Stimulated activated naive CD4-positive, alpha-beta T cell (primary cell): ENCODE results near the gene CD2AP.
A peak's percentile ranks its signal among the peaks of the same experiment; 100 is the strongest.
"Not testable (repeated sequence)": the region's sequence is repeated elsewhere in the genome, so short reads cannot be mapped to it uniquely, and the experiment has no call there.

Experiments
- DNase-seq, 6 experiments: peaks; one replicate each; lab custom pipeline; 2025; lab: John Stamatoyannopoulos, UW

Gene CD2AP, protein sequence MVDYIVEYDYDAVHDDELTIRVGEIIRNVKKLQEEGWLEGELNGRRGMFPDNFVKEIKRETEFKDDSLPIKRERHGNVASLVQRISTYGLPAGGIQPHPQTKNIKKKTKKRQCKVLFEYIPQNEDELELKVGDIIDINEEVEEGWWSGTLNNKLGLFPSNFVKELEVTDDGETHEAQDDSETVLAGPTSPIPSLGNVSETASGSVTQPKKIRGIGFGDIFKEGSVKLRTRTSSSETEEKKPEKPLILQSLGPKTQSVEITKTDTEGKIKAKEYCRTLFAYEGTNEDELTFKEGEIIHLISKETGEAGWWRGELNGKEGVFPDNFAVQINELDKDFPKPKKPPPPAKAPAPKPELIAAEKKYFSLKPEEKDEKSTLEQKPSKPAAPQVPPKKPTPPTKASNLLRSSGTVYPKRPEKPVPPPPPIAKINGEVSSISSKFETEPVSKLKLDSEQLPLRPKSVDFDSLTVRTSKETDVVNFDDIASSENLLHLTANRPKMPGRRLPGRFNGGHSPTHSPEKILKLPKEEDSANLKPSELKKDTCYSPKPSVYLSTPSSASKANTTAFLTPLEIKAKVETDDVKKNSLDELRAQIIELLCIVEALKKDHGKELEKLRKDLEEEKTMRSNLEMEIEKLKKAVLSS

DNA sequence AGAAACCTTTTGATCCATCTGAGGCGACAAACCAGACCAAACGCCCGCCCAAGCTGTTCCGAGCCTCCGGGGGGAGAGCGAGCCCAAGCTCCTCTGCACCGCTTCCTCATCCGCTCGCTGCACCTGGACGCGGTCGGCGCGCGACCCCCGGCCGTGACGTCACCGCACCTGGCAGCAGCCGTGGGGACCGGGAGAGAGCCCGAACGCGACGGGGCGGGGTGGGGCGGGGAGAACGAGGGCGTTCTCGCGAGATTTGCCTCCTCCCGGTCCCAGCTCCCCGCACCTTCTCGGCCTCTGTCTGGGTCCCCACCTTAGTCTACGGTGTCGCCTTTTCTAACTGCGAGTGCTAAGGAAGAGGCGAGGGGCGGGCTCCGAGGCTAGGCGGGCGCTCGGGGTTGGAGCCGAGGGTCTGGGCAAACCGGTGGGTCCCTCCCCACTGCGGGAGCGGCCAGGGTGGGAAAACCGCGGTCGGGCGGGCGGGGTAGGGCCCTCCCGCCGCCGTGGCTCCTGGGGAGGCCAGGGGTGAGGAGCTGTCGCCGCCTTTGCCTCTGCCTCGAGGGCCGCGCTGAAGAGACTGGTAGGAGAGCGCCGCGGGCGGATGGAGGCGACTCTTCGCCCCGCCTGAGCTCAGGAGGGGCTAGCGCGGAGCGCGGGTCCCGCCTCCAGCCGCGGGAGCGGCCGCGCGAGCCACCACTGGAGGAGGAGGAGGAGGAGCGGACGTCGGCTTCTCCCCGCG lies at the start of gene CD2AP:
Gene CD2AP, plus strand, starts transcription at position 293 of the 736 bp plus-strand sequence. CDS start 456 bp downstream, outside the sequence.
- peak; percentile 88 to 94 (median 90) for DNase-seq

DNA sequence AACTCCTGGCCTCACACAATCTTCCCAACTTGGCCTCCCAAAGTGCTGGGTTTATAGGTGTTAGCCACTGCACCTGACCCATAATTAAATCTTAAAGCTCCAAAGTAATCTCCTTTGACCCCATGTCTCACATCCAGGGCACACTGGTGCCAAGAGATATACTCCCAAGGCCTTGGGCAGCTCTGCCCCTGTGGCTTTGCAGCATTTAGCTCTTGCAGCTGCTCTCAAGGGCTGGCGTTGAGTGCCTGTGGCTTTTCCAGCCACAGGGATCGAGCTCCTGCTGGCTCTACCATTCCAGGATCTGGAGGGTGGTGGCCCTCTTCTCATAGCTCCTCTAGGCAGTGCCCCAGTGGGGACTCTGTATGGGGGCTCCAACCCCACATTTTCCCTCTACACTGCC lies 49.3 kb upstream of the CD2AP start:
- no peak for DNase-seq

GRCh38 chr6:47428746-47429664 lies 48.6 kb upstream of the CD2AP start:
- no peak for DNase-seq

GRCh38 chr6:47434372-47435253 lies 43.0 kb upstream of the CD2AP start:
- DNase-seq = no peak

DNA sequence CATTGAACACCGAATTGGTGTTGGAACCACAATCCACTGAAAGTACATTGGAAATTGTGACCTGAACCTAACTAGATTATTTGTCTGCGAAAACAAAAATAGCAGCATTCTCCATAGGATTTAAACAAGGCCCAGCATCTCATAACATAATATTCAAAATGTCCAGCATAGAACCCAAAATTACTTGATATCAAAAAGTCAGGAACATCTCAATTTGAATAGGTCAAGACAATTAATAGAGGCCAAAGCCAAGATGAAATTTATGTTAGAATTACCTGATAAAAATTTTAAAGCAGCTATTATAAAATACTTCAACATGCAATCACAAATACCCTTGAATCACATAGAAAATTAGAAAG lies 42.4 kb upstream of the CD2AP start:
- no peak for DNase-seq

GRCh38 chr6:47437592-47437991 lies 40.0 kb upstream of the CD2AP start:
- DNase-seq = no peak

DNA sequence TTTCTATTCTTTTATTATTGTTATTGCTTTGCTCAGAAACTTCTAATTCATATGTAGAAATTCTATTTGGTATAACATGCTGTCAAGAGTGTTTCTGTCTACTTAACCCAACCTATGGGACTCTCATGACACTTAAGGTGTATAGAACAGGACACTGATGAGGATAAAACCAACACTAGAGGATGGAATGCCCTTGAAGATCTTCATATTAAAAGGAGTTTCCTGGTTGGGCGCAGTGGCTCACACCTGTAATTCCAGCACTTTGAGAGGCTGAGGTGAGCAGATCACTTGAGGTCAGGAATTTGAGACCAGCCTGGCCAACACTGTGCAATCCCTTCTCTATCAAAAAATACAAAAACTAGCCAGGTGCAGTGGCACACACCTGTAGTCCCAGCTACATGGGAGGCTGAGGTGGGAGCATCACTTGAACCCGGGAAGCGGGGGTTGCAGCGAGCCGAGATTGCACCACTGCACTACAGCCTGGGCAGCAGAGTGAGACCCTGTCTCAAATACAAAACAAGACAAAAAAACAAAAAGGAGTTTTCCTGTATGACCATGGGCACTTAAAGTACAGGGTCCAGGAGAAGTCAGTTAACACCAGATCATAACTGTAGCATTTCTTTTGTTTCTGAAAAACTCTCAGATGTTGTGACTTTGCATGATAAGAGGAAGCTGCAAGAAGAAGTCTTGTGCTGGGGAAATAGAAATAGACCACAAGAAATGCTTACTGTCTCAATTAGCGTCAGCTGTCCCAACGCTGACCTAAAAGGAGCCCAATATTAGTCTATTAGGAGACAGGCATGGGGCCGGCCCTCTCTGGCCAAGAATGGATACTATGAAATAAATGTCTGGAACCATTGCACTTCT lies 38.9 kb upstream of the CD2AP start:
- DNase-seq = no peak

- no peak for DNase-seq
Observed at GRCh38 chr6:47439348-47439668, 38.3 kb upstream of the CD2AP start.

- no peak for DNase-seq
Observed at GRCh38 chr6:47440719-47441118, 36.9 kb upstream of the CD2AP start.

GRCh38 chr6:47444964-47445363 lies 32.6 kb upstream of the CD2AP start:
- DNase-seq = not testable (repeated sequence)

DNA sequence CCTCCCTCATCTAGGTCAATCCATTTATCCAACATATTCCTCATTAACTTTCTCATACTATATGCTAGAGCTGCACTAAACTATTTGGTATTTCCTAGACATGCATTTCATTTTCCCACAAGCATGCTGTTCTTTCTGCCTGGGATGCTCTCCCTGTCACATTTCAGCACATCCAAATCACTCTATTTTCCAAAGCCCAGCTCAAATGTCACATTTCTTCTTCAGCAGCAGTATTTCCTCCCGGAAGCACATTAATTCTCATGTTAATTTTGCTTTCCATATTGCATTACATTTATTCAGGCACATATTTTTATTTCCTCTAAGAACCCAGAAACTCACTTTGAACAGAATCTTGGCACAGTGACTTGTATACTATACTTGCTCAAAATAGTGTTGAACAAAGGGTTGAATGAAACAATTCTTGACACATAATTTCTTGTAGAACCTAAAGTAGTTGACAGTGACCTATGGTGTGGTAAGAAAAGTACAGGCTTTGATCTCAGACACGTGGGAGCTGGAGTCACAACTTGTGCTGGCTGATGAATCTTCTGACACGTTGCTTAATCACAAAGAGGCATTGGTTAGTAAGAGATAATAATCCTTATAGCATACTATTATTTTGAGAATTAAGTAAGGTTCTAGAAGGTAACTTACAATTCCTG lies 30.8 kb upstream of the CD2AP start:
- DNase-seq = peak in 1 of 6 experiments; percentile 2

- DNase-seq = no peak
Observed at GRCh38 chr6:47447722-47448121, 29.9 kb upstream of the CD2AP start.

GRCh38 chr6:47451162-47451561 lies 26.4 kb upstream of the CD2AP start:
- DNase-seq = no peak

- no peak for DNase-seq
Observed at GRCh38 chr6:47452899-47453298, 24.7 kb upstream of the CD2AP start.

- no peak for DNase-seq
Observed at GRCh38 chr6:47453372-47453936, 24.1 kb upstream of the CD2AP start.

- DNase-seq = no peak
Observed at GRCh38 chr6:47454713-47455396, 22.7 kb upstream of the CD2AP start.

DNA sequence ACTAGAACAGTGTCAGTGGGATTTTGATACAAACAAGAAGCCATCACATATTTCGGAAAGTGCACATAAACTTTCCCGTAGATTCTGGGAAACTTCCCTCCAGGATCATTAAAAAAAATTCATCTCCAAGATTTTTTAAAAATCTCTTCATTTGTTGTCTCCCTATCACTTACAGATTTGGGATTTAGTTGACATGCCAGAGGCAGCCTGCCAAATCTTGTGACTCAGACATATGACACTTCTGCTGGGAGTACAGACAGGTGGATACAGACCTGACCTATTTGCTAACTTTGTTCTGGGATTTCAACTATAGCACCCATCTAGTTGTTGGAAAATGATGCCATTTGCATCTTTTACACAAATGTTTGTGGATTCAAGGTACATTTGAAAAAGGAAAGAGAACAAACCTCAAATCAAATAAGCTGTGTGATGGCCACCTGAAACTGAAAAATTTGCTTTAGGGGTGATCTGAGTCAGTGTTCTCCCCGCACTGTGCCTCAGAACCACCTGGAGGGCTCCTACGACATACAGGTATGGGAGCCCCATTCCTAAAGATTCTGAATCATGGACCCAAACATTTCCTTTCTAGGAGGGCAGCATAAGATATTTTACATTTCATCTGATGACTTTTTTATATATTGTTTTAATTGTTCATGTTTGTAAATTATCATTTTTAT lies 21.9 kb upstream of the CD2AP start:
- no peak for DNase-seq

GRCh38 chr6:47456536-47456975 lies 21.0 kb upstream of the CD2AP start:
- DNase-seq = no peak
